Activated naive CD8-positive, alpha-beta T cell treated with anti-CD3 and anti-CD28 coated beads for 36 hours (primary cell): ENCODE measurements around the gene TRIM23. TPM values are rescaled to one million over a fixed set of nuclear protein-coding genes. Genes with fewer than 3 reads are reported as not detected.
A peak's percentile ranks its signal among the peaks of the same experiment; 100 is the strongest.
"Not testable (repeated sequence)": the region's sequence is repeated elsewhere in the genome, so short reads cannot be mapped to it uniquely, and the experiment has no call there.

Source experiments
- DNase-seq: peaks from one replicate; pipeline ENCODE4 v3.0.0; 2021
- H3K27ac Mint-ChIP-seq: one replicate; pipeline ENCODE4 v1.8.0; 2022; ENCODE audit warnings: mild to moderate bottlenecking, moderate library complexity, mixed read lengths
- H3K27me3 Mint-ChIP-seq: one replicate; pipeline ENCODE4 v1.8.0; 2022; ENCODE audit warnings: mild to moderate bottlenecking, mixed read lengths
- H3K36me3 Mint-ChIP-seq: one replicate; pipeline ENCODE4 v1.8.0; 2021; ENCODE audit warnings: mild to moderate bottlenecking, mixed read lengths
- H3K4me1 Mint-ChIP-seq: one replicate; pipeline ENCODE4 v1.8.0; 2021; ENCODE audit warnings: mixed read lengths
- H3K4me3 Mint-ChIP-seq: one replicate; pipeline ENCODE4 v1.8.0; 2022; ENCODE audit warnings: mild to moderate bottlenecking, moderate library complexity, mixed read lengths
- H3K9me3 Mint-ChIP-seq: one replicate; pipeline ENCODE4 v1.8.0; 2022; ENCODE audit warnings: mixed read lengths
- total RNA-seq, 2 experiments: library from RNA; stranded (reverse); gene quantifications; one replicate each; pipeline ENCODE4 v1.2.3, GENCODE V29; 2021

TRIM23 gene
- total RNA-seq = 1 to 10 TPM; 6.8 to 7.1 TPM

DNA sequence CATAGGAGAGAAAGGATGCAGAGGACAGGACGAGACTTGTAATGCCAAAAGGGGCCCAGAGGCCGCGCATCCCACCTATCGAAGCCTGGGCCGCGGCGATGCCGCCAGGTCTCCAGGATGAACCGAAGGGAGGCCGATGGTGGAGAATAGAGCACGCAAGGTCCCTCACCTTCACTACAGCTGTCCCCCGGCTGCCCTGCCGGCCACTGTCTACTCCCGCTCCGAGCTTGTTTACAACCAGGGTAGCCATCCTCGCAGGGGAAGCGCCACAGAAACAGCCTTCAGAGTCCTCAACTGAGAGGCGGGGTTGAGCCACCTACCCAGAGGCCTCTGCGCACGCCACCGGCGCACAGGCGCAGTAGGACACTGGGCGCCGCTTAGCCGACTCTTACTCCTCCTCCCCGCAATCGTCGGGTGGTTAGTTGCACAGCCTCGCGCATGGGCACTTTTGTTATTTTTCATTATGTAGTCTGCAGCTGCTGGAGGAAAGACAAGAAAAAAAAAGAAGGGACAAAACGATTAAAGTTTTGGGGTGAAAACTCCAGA lies at the start of gene TRIM23:
TRIM23 (minus strand) TSS at position 309 of the 546 bp plus-strand sequence; CDS start at position 250, 59 bp downstream.
- peaks cover 19% of the 10 kb centered on the region for H3K36me3 Mint-ChIP-seq
- no peaks in the 10 kb centered on the region for H3K27me3 Mint-ChIP-seq
- peak within 1 kb of the TSS; percentile 97 for H3K4me3 Mint-ChIP-seq

DNA sequence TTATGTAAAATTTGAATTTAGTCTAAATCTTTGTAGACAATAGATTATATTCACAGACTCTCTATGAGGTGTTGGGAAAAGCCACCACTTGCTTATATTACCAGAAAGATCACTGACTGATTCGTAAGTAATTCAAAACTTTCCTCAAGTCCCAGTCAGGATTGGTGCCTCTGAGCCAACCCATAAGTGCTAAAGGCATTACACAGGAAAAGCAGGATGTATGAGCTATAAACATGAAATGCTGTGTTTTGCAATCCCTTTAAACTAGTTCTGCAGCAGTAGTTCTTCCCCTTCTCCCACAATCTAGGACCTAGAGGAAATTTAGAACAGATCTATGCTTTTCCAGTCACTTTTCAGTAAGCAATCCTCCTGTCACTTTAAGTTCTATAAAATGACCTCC lies 48.7 kb upstream of the TRIM23 start:
- H3K27ac Mint-ChIP-seq = no peak overlapping the region

More for the DNA sequence above, at the start of gene TRIM23:
- peak within 1 kb of the TSS; percentile 97 for H3K27ac Mint-ChIP-seq
- no peaks in the 10 kb centered on the region for H3K9me3 Mint-ChIP-seq
- peak; percentile 92 for DNase-seq
- H3K4me1 Mint-ChIP-seq = peaks cover 39% of the 10 kb centered on the region

DNA sequence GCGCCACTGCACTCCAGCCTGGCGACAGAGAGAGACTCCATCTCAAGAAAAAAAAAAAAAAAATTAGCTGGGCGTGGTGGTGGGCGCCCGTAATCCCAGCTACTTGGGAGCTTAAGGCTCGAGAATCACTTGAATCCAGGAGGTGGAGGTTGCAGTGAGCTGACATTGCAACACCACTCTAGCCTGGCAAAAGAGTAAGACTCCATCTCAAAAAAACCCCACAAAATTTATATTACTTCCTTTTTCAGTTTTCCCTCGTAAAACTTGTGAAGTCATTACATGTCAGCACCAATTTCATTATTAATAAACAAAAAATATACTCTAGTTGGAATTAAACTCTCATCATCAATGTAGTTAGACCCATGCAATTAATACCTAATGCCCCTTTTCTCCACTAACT lies 44.6 kb upstream of the TRIM23 start:
- Mint-ChIP-seq H3K4me1 (peaks cover 2% of the 10 kb centered on the region), H3K27ac (no peak overlapping the region), H3K9me3 (no peaks in the 10 kb centered on the region), H3K36me3 (peaks cover 8% of the 10 kb centered on the region), H3K27me3 (no peaks in the 10 kb centered on the region), H3K4me3 (no peak overlapping the region)
- no peak for DNase-seq

More for the DNA sequence above, 48.7 kb upstream of the TRIM23 start:
- no peak overlapping the region for H3K4me3 Mint-ChIP-seq
- H3K4me1 Mint-ChIP-seq = peaks cover 34% of the 10 kb centered on the region
- DNase-seq = no peak
- no peaks in the 10 kb centered on the region for H3K9me3 Mint-ChIP-seq
- H3K36me3 Mint-ChIP-seq = peaks cover 26% of the 10 kb centered on the region
- H3K27me3 Mint-ChIP-seq = no peaks in the 10 kb centered on the region

DNA sequence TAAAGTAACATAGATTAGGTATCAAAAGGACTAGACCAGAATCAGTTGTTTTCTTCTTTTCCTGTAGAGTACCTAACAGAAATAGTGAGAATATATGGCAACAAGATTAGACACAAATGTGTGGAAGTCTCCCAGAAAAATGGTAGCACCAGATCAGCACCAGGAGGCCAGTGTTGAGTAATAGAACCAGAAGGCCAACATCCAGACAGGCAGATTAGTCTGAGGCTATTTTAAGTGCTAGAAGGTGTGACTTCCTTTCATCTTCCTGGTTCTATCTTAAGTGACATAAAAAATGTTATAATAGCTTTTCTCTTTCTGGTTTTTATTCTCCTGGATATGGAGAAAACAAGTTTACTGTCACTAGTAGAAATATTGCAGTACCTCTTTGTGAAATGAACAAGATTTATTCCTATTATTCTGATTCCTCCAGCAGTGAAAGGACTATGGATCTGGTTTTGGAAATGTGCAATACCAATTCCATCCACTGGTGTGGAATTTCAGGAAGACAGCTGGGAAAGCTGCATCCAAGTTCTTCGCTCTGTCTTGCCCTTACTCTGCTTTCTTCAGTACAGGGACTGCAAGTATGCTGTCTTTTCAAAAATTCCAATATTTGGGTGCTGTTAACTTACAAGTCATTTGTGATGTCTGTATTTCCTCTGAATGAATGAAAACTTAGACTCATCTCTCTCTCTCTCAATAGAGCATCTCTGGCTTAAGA lies 39.8 kb upstream of the TRIM23 start:
- no peak overlapping the region for H3K4me3 Mint-ChIP-seq
- H3K4me1 Mint-ChIP-seq = peaks cover 9% of the 10 kb centered on the region
- H3K9me3 Mint-ChIP-seq = no peaks in the 10 kb centered on the region
- no peak for DNase-seq
- no peak overlapping the region for H3K27ac Mint-ChIP-seq
- H3K36me3 Mint-ChIP-seq = peaks cover 14% of the 10 kb centered on the region
- H3K27me3 Mint-ChIP-seq = no peaks in the 10 kb centered on the region

DNA sequence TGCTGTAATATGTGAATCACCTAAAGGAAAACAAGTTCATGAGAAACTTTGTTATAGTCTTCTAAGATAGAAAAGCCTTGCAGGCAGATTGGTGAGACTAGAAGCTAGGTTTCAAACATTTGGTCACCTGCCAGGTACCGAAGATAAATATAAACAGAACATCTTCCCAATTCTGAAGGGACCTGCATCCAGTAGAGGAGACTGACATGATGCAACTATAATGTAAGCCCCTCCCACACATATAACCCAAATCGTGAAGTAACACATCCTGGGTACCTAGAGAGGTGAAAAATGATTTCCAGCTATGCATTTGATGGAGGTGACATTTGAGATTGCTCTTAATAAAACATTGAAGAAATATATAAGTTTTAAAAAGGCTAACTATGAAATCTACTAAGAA lies 30.6 kb upstream of the TRIM23 start:
- Mint-ChIP-seq H3K4me3 (no peak overlapping the region), H3K27ac (peak overlapping the region; percentile 48), H3K27me3 (no peaks in the 10 kb centered on the region), H3K36me3 (peaks cover 14% of the 10 kb centered on the region), H3K9me3 (no peaks in the 10 kb centered on the region), H3K4me1 (peaks cover 4% of the 10 kb centered on the region)
- DNase-seq = no peak

DNA sequence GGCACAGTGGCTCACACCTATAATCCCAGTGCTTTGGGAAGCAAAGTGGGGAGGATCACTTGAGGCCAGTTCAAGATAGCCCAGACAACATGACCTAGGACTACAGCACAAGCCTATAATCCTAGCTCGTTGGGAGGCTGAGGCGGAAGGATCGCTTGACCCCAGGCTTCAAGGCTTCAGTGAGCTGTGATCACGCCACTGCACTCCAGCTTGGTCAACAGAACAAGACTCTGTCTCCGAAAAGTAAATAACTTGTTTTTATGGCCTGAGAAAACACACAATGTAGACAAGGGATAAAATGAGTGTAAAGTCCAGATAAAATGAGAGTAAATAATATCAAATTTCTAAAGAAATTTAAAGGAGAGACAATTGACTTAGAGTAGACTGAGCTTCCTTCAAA lies 27.0 kb upstream of the TRIM23 start:
- Mint-ChIP-seq H3K36me3 (peaks cover 10% of the 10 kb centered on the region), H3K27me3 (no peaks in the 10 kb centered on the region), H3K9me3 (no peaks in the 10 kb centered on the region), H3K4me1 (peaks cover 4% of the 10 kb centered on the region), H3K4me3 (no peak overlapping the region), H3K27ac (no peak overlapping the region)
- DNase-seq = no peak

DNA sequence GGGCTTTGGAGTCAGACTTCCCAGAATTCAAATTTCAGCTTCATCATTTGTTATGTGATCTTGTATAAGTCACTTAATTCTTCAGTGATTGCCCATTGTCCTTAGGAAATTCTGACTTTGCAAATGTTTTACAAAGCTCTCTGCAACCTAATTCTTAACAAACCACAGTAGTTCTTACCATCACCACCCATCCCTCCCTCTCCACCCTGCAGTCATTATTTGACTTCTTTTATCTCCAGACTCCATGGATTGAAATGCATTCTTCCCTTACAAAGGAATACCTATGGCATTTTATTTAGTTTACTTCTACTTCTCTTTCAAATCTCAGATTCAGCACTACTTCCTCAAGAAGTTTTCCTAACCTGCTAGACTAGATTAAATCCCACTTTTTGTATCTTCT lies 23.8 kb upstream of the TRIM23 start:
- H3K27me3 Mint-ChIP-seq = no peaks in the 10 kb centered on the region
- H3K4me3 Mint-ChIP-seq = no peak overlapping the region
- no peaks in the 10 kb centered on the region for H3K9me3 Mint-ChIP-seq
- H3K27ac Mint-ChIP-seq = no peak overlapping the region
- H3K36me3 Mint-ChIP-seq = peaks cover 12% of the 10 kb centered on the region
- no peak for DNase-seq
- H3K4me1 Mint-ChIP-seq = no peaks in the 10 kb centered on the region

DNA sequence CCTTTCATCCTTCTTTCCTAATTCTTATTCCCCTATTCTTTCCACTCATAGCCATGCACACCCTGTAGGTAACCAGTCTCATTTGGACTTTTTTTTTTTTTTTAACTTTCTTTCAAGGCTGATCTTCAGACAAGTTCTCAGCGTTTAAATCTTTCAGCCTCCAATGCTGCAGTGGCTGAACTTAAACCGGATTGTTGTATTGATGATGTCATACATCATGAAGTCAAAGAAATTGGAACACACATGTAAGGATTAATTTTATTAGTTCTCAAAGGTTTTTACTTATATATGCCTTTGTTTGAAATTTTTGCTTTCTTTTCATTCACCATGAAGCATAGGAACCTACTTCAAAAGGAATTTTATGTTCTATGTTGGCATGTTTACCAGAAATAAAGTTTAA lies 22.8 kb upstream of the TRIM23 start:
- peaks cover 12% of the 10 kb centered on the region for H3K36me3 Mint-ChIP-seq
- no peaks in the 10 kb centered on the region for H3K27me3 Mint-ChIP-seq
- no peaks in the 10 kb centered on the region for H3K4me1 Mint-ChIP-seq
- H3K27ac Mint-ChIP-seq = no peak overlapping the region
- H3K9me3 Mint-ChIP-seq = no peaks in the 10 kb centered on the region
- DNase-seq = no peak
- H3K4me3 Mint-ChIP-seq = no peak overlapping the region

DNA sequence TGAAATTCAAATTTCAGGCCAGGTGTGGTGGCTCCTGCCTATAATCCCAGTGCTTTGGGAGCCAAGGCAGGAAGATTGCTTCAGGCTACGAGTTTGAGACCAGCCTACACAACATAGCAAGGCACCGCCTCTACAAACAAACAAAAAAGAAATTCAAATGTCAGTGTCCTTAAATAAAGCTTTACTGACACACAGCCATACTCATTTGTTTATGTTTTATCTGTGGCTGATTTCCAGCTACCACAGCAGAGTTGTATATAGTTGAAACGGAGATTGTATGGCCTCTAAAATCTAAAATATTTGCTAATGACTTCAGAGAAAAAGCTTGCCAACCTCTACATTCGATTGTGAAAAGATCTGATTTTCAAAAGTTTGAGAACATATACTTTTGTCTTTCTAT lies 16.1 kb upstream of the TRIM23 start:
- H3K36me3 Mint-ChIP-seq = peaks cover 16% of the 10 kb centered on the region
- H3K4me1 Mint-ChIP-seq = no peaks in the 10 kb centered on the region
- H3K27ac Mint-ChIP-seq = no peak overlapping the region
- no peak overlapping the region for H3K4me3 Mint-ChIP-seq
- H3K9me3 Mint-ChIP-seq = no peaks in the 10 kb centered on the region
- no peak for DNase-seq
- H3K27me3 Mint-ChIP-seq = no peaks in the 10 kb centered on the region

DNA sequence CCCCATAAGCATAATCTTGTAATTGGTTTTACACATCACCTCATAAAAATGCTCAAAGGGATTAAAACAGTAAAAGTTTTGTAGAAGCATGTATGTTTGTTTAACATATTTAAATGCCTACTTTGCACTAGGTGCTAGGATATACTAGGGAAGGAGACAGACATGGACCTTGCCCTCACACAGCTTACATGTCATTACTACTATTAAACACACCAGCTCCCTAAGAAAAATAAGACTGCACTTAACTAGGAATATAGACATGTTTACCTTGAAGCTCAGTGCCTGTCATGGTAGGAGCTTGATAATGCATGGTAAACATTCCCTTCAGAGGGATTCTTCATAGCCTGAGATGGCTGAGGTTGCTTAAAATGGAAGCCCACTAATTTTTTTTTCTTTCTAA lies 6.8 kb upstream of the TRIM23 start:
- no peaks in the 10 kb centered on the region for H3K9me3 Mint-ChIP-seq
- H3K4me1 Mint-ChIP-seq = peaks cover 25% of the 10 kb centered on the region
- H3K4me3 Mint-ChIP-seq = no peak overlapping the region
- no peaks in the 10 kb centered on the region for H3K27me3 Mint-ChIP-seq
- no peak for DNase-seq
- no peak overlapping the region for H3K27ac Mint-ChIP-seq
- H3K36me3 Mint-ChIP-seq = peaks cover 21% of the 10 kb centered on the region

DNA sequence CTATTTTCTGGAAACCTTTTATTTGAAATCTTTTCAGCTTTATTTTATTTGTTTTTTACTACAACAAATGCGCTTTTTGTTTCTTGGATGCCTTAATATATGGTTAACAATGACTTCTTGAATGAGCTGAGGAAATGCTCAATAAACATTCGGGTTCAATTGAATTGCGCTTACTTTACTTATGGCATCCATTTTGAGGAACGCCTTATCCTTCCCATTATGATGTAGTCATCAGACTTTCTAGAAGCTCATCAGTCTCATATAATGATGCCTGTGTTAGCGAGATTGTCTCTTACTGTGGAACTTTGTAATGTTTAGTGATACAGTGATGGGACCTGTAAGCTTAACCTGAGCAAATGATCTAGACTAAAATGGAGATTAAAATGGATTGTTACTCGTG lies 1.6 kb upstream of the TRIM23 start:
- Mint-ChIP-seq H3K4me3 (peak overlapping the region; percentile 97), H3K4me1 (peaks cover 40% of the 10 kb centered on the region), H3K9me3 (no peaks in the 10 kb centered on the region), H3K27me3 (no peaks in the 10 kb centered on the region), H3K27ac (peak overlapping the region; percentile 97), H3K36me3 (peaks cover 26% of the 10 kb centered on the region)
- no peak for DNase-seq

DNA sequence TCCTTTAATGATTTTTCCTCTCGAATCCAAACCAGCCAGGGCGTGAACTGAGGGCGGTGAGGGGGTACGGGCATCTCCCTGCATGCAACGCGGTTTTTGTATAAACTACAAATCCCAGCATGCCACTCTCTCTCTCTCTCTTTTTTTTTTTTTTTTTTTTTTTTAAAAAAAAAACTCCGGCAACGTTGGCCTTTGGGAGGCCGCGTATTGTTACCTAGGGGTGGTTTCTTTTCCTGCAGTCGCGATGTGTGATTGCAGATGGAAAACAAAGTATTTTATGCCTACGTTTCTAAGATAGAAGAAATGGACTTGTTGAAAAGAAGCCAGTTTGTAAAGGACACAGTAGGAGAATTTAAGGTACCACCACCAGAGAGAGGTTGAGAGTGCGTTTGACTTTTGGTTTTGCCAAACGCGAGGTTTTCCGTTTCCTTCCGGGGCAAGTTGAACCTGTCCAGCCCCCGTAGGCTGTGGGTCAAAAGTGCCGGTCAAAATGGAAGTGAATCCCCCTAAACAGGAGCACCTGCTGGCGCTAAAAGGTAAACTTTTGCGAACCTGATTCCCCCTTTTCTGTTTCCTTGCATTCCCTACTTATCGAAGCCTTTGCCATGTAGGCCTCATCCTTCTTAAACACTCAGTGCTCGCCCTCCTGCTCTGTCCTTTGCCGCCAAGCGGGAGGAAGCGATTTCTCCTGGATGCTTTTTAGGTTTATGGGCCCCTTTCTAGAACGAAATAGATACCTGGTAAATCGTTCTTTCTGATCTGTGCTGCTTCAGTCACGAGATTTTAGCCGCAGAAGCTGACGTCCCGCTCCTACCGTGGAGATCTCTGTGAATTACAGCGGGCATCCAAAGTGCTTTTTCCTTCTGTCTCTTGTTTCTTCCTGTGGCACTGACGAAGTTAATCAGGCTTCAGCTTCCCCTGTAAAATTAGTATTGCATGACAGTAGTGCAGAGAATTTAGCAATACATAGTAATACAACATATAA lies 730 bp upstream of the TRIM23 start, which contains the start of the genes SHLD3 and TRAPPC13:
SHLD3 (plus strand) TSS at position 457 of the 985 bp plus-strand sequence. CDS start 4,561 bp downstream, outside the sequence.
TRAPPC13 (plus strand) TSS at position 457 of the 985 bp plus-strand sequence; CDS start at position 491, 34 bp downstream.
- H3K27me3 Mint-ChIP-seq = no peaks in the 10 kb centered on the region
- peaks cover 25% of the 10 kb centered on the region for H3K36me3 Mint-ChIP-seq
- peak within 1 kb of the TSS; percentile 97 for H3K4me3 Mint-ChIP-seq

DNA sequence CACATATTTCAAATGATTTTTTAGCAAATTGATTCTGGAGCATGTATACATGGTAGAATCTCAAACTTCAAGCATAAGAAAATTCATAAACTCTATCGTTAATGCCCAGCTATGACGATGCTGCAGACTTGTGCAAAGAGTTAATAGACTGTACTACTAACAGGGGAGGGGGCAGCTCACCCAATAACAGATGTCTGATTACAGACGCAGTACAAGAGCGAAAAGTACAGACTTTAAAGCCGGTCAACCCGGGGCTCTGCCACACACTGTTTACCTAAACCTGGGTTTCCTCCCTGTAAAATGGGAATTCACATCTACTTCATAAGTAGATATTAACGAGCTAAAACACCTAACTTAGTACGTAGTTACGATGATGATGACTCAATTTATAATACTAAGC lies 651 bp downstream of the TRIM23 start:
- Mint-ChIP-seq H3K27me3 (no peaks in the 10 kb centered on the region), H3K36me3 (peaks cover 17% of the 10 kb centered on the region), H3K4me1 (peaks cover 41% of the 10 kb centered on the region), H3K9me3 (no peaks in the 10 kb centered on the region), H3K27ac (peak overlapping the region; percentile 97), H3K4me3 (peak overlapping the region; percentile 97)
- no peak for DNase-seq

More for the DNA sequence above, 730 bp upstream of the TRIM23 start, which contains the start of the genes SHLD3 and TRAPPC13:
- Mint-ChIP-seq H3K9me3 (no peaks in the 10 kb centered on the region), H3K27ac (peak within 1 kb of the TSS; percentile 97), H3K4me1 (peaks cover 40% of the 10 kb centered on the region)
- peak; percentile 81 for DNase-seq

DNA sequence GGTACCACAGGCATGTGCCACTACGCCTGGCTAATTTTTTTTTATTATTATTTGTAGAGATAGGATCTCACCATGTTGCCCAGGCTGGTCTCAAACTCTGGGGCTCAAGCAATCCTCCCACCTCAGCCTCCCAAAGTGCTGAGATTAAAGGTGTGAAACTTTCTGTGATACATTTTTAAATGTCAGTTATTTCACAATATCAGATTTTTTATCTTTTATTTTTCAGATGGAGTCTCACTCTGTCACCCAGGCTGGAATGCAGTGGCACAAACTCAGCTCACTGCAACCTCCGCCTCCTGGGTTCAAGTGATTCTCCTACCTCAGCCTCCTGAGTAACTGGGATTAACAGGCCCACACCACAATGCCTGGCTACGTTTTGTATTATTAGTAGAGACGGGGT lies 2.2 kb downstream of the TRIM23 start:
- not testable (repeated sequence) for H3K27me3 Mint-ChIP-seq, H3K27ac Mint-ChIP-seq, H3K9me3 Mint-ChIP-seq, DNase-seq, H3K4me3 Mint-ChIP-seq
- peaks cover 37% of the 10 kb centered on the region for H3K4me1 Mint-ChIP-seq
- peaks cover 10% of the 10 kb centered on the region for H3K36me3 Mint-ChIP-seq

DNA sequence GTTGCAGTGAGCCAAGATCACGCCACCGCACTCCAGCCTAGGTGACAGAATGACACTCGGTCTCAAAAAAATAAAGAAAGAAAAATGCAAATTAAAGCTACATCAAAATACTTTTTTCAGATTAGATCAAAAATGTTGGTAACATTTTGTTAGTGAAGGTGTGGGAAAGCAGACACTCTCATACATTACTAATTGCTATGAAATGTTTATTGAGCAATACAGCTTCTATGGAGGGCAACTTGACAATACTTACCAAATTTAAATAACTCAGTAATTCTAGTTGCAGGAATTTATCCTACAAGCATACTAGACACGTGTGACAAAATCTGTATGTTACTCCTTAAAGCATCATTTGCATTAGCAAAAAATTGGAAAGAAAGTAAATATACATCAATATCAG lies 4.1 kb downstream of the TRIM23 start:
- Mint-ChIP-seq H3K4me1 (peaks cover 37% of the 10 kb centered on the region), H3K9me3 (no peaks in the 10 kb centered on the region), H3K27me3 (no peaks in the 10 kb centered on the region), H3K36me3 (peaks cover 4% of the 10 kb centered on the region), H3K27ac (no peak overlapping the region), H3K4me3 (no peak overlapping the region)
- DNase-seq = no peak
